ENCODE measurements around the gene THAP4.

Gene THAP4

DNA sequence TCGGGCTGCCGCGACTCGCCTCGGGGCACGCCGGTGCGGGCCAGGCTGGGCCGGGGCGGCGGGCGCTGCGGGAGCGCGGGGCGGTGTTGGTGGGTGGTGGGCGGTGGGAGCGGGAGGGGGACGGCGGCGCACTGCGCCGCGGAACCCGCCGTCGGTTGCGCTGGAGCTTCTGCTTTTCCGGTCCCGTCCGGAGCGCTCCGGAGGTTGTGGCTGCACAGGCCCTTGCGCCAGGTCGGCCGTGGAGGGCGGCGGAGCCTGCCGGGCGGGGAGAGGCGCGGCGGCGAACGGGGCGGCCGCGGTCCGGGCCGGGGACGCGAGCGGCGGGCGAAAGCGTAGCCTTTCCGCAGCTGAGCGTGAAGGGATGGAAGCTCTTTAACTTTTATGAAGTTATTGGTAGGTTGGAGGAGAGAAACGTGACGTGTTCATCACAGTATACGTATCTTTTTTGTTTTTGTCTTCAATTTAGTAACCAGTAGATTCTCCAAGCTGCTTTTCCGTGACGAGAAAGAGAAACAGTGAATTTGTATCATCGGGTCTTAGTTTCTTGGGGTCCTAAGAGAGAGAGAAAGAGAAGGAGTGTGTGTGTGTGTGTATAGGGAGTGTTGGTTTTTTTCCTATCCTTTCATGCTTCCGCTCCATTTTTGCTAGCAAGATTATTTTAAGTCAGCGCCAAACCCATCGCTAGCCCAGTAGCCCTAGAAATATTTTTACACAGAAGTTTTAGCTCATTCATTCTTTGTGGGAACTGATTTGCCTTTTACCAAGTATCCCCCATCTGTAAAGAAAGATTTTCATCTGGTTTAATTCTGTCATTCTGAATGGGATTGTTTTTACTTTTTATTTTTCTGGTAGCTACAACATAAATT is 1.1 kb upstream of the THAP4 start:
- DNase-seq, result peak in 1 of 2 experiments; percentile 55

DNA sequence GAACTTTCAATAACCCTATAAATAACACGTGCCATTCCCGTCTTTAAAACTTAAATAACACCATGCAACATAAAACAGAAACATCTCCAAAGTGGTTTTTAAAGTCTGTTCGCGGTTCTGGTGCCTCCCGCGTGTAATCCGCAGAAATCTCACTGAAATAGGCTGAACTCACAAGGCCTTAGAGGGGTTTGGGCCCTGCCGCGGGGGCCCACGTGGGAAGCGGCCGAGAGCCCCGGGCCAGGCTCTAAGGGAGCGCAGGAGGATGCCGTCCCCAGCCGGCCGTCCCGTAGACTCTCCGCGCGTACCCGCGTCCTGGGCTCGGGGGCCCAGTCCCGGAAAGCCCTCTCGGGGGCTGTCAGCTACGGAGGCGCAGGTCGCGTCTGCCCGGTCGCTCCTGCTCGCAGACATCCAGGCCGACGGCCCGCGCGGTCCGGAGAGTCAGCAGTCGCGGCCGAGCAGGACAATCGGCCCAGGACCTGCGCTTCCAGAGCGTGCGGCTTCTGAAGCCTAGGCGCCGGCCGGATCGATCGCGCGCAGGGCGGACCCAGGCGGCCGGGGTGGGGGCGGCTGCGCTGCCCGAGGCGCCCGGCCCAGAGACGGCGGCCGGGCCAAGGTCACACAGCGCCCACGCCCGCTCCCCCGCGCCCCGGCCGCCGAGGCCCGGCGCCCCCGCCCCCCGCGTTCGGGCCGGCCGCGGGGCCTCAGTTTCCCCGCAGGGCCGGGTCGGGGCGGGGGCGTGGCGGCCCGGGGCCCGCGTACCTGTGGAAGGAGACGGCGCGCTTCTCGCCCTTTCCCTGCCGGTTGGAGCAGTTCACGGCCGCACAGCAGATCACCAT is 558 bp downstream of the THAP4 start:
- DNase-seq, result peak in 1 of 2 experiments; percentile 35

DNA sequence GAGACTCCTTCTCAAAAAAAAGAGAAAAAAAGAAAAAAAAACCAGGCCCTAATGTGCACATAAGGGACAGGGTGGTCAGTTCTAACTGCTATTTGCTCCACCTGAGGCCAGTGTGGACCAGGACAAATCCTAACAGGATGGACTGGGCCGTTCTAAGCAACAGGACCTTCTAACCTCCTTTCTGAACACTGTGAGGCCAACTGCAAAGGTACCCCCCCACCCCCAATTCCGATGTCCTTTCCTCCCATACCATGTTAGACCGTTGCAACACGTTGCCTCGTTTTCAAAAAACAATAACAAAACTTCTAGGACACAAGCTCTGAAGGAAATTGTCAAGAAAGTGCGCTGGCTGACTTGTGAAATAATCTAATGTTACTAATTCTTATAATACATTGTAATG is 1.2 kb downstream of the THAP4 start:
- DNase-seq, result no peak

DNA sequence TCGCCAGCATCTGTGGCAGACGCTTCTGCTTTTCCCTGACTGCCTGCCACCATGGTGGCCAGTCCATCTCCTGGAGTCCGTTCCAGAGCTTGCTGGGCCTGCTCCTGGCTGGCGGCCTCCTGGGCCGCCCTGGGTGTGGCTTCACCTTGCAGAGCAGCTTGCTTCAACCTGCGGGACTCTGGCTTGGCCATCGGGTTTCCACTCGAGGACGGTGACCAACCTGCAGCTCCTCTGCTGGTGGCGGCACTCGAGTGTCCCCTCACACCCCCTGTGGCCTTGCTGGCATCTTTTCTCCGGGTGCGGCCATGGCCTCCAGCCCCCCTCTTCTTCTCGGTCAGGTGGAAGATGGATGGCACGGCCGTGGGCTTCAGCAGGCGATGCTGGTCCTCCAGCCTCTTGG is 3.4 kb downstream of the THAP4 start:
- DNase-seq, result no peak

DNA sequence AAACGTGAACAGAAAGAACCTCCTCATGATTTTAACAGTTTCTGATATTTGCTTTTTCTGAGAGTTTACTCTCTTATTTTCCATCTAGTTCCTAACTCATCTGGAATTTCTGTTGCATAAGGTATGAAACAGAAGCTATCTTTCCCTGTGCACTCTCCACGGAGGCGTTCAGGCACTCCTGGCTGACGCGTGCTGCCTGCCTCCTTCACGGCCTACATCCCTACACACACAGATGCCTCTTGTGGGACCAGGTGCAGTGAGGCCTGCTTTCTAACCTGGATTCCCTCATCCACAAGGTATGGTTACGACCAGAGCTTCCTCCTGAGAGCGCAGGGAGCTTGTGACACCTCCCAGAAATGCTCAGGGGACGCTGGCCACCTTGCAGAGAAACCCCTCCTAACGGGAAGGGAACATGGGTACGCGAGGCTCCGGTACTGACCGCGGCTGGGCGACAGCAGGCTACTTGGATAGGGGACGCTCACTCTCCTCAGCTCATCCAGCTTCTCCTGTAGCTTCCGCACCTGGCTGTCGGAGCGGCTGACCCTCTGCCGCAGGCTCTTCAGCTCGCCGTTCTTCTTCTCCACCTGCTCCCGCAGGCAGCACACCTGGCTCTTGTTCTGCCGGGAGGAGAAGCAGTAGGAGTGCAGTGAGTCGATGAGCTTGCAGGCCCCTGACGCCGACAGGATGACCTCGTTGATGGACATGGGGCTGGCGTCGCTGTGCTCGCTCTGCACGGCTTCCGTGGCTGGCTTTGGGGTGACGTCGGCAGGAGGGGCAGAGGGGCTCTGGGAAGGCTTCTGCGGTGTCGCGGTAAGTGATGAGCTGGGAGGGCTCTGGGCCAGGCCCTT is 4.3 kb downstream of the THAP4 start:
- no peak for DNase-seq

DNA sequence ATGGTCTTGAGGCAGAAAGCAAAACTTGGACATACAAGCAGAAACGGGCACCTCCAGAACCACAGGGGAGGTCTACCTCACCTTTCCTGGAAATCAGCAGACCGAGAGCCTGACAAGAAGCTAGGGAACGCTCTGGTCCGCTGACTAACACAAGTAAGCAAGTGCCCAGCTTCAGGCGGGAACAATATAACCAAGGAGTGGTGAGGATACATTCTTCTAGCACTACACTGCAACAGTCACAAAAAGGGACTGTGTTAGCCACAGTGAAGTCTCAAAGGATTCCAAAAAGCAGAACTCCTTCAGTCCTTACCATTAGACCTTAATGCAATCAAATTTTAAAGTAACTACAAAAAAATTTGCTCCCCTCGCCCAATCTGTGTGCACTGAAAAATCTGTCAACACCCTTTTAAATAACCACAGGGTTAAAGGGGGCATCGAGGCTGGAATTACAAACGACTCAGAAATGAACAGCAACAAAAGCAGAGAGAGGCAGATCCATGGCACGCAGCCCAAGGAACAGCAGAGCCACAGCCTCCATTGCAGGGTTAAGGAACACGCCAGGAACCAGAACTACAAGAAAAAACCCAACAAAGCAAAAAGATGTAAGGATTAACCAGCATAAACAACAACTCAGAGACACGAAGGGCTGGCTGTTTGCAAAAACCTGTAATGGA is 7.1 kb downstream of the THAP4 start:
- no peak for DNase-seq

DNA sequence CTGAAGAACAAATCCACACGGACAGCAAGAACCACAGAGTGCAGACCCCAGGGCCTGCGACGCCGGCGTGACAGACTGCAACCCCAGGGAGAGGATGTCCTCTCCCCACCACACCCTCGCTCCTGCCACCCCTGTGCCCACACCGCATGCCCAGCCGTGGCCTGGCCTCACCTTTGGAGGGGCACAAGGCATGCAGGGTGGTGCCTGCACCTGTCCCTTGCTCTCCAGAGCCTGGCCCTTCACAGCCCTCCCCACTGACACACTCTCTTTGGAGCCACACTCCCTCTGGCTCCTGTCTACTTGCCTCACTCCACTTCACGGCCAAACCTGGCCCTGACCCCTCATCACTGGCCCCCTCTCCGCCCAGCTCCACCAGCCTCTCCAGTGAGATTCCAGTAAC is 9.3 kb downstream of the THAP4 start:
- no peak for DNase-seq

DNA sequence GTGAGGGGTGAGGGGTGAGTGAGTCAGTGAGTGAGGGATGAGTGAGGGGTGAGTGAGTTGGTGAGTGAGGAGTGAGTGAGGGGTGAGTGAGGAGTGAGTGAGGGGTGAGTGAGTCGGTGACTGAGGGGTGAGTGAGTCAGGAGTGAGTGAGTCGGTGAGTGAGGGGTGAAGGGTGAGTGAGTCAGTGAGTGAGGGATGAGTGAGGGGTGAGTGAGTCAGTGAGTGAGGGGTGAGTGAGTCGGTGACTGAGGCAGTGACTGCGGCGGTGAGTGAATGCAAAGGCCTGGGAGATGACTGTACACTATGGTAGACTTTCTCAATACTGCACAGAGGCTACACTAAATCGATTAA is 16.6 kb downstream of the THAP4 start:
- DNase-seq, result no peak

DNA sequence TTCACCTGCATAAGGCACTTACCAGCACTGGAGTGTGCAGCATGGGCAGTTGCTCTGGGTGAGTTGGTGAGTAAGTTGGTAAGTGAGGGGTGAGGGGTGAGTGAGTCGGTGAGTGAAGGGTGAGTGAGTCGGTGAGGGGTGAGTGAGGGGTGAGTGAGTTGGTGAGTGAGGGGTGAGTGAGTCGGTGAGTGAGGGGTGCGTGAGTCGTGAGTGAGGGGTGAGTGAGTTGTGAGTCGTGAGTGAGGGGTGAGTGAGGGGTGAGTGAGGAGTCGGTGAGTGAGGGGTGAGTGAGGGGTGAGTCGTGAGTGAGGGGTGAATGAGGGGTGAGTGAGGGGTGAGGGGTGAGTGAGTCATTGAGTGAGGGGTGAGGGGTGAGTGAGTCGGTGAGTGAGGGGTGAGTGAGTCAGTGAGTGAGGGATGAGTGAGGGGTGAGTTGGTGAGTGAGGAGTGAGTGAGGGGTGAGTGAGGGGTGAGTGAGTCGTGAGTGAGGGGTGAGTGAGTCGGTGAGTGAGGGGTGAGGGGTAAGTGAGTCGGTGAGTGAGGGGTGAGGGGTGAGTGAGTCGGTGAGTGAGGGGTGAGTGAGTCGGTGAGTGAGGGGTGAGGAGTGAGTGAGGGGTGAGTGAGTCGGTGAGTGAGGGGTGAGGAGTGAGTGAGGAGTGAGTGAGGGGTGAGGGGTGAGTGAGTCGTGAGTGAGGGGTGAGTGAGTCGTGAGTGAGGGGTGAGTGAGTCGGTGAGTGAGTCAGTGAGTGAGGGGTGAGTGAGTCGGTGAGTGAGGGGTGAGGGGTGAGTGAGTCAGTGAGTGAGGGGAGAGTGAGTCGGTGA is 17.1 kb downstream of the THAP4 start:
- DNase-seq, result no peak

DNA sequence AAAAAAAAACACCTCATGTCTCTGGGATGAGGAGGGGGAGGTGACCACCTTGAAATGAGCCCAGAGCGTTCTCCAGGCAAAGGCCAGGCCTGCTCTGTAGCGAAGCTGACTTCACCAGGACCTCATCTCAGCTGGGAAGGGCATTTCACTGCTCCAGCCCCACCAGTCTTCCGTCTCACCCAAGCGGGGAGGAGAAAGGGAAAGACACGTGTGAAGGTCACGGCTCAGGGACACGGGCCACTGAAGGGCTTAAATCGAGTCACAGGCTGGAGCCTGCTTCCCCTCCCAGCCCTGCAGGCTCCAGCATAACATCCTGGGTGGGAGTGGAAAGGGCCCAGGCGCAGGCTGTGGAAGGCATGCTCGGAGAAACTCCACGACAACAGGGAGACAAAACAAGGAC is 18.1 kb downstream of the THAP4 start:
- no peak for DNase-seq

DNA sequence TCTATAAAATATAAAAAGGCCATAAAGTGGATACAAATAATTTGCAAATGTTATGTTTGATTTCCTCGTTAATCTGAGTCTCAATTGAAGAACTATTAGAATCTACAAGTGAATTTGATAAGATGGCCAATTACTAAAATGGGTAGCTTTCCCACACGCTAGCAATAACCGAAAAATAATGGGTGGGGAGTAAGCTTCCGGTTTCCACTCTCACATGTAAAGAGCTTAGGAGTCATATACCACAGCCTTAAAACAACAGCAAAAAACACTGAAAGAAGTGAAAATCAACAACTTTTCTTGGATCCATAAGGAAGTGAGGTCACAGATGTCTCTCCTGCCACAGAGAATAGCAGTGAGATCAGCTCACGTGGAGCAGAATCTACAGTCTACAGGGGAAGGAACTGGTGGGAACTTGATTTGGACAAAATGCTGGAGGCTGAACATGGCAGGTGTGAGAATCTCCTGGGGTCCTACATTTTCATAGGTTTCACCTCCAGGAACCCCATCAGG is 18.6 kb downstream of the THAP4 start:
- no peak for DNase-seq

DNA sequence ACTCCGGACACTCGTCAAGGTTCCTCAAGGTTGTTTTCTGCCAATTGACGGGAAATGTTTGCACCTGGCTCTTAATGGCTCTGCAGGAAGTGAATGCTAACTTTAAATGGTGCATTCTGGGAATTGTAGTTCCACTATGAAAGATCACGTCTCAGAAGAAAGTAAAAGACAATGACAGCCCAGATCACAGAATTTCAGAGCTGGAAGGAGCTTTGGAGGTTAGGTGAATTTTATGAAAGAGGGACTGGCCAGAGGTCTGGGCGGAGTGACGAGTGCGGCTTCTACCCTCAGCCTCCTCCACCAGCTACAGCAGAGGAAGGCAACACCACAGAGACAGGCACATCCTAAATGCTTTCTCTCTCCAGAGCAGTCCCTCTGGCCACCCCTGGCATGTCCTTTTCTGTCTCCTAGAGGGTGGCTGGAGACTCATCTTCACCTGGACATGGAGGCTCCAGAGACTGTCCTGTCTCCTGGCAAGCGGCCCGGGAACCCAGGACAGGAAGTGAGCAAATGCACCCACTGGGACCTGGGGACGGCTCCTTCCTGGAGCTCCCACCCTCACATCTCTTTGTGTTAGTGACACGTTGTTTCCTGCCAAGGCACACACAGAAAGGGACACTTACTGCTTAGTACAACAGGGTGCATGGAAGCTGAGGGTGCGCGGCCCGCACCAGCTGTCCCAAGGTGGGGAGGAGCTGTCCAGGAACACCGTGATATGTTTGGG is 19.4 kb downstream of the THAP4 start:
- DNase-seq, result peak in 1 of 2 experiments; percentile 15

DNA sequence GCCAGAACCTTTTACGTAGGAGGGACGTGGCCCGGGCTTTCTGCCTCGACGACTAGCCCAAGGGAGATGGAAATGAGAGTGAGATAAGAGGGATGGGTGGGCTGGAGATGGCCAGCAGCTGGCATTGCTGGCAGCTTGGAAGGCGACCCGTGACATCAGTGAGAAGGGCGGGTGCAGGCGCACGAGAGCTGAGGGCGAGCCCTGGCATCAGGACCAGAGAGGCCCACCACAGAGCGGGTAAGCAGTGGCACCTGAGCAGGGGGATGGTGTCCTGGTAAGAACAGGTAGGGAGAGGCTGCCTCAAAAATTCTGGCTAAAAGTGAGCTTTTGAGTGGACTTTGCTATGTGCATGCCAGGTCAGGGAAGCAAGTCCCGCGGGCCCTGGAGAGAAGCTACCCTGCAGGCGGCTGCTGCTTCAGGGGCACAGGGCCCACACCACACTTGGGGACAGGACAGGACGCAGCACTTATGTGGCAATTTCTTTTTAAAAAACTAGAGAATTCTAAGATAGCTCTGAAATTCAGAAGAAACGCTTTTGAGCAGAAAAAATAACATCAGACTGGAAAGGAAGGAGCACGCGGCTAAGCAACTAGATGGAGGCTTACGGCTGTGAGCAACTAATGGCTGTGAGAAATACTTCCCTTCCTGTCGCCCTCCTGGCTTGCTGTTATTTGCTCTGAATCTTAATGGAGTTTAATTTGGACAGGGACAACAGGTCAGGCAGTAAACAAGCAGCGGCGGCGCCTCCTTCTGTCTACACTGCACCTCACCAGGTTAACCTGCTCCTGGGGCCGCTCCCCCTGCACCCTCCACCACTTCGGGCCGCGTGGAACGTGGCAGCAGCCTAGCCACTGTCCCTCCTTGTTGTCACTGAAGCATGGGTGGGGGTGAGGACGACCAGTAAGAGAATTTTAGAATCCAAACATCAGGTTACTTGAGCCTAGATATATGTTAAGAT is 20.5 kb downstream of the THAP4 start:
- DNase-seq, result no peak

DNA sequence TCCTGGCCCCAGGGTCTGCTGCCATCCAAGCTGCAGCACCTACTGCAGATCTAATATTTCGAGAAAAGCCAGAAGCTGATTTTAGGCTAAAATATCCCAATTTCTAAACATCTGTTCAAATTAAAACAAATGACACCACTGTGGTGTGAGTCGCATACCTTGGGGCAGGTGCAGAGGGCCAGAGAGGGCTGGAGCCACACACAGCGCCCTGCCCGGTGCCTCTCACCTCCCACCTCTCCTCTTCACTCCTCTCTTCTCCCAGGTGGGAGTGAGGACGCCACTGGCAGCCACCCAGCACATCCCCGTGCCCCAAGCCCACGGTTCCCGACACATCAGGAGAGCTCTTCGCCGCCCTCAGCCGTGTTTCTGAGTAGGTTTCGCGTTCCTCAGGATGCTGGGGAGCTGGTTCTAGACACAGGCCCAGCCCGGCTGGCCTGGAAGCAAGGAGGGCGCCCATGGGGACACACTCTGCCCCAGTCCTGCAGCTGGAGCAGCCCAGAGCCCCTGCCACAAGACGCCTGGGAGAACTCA is 21.4 kb downstream of the THAP4 start:
- DNase-seq, result no peak

DNA sequence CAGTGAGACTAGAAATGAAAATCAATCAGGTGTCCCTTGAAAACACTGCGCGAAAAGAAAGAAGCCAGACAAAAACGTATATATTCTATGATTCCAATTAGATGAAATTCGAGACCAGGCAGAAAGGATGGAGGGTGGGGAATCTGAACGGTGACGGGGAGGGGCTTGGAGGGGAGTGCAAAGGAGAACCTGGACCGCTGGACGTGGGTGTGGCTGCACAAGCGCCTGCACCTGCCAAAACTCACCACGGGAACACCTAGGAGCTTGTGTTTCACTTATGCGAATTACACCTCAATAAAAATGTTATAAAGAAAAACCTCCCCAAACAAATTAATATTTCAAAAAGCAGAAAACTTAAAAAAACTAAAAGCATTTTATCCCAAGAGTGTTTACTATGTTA is 21.9 kb downstream of the THAP4 start:
- no peak for DNase-seq

DNA sequence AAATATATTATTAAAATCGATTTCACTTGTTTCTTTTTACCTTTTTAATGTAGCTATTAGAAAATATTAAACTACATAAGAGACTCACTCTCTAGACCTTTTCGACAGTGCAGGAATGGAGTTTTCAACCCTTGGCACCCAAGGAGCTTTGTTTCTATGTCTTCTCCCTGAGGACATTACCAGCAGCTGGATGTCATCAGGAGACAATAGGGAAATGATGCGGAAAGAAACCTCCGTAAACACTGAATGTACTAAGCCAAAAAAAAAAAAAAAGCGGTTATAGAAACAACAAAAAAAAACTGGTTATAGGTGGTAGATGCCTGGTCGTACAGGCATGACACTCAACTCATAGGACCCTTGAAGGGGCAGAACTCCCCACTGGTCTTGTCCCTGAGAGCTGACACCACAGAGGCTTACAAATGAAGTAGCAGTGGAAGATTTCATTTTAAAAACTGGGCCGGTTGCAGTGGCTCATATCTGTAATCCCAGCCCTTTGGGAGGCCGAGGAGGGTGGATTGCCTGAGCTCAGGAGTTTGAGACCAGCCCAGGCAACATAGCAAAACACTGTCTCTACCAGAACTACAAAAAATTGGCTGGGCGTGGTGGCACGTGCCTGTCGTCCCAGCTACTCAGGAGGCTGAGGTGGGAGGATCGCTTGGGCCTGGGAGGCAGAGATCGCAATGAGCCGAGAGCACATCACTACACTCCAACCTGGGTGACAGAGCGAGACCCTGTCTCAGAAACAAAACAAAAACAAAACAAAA is 23.8 kb downstream of the THAP4 start:
- DNase-seq, result no peak

DNA sequence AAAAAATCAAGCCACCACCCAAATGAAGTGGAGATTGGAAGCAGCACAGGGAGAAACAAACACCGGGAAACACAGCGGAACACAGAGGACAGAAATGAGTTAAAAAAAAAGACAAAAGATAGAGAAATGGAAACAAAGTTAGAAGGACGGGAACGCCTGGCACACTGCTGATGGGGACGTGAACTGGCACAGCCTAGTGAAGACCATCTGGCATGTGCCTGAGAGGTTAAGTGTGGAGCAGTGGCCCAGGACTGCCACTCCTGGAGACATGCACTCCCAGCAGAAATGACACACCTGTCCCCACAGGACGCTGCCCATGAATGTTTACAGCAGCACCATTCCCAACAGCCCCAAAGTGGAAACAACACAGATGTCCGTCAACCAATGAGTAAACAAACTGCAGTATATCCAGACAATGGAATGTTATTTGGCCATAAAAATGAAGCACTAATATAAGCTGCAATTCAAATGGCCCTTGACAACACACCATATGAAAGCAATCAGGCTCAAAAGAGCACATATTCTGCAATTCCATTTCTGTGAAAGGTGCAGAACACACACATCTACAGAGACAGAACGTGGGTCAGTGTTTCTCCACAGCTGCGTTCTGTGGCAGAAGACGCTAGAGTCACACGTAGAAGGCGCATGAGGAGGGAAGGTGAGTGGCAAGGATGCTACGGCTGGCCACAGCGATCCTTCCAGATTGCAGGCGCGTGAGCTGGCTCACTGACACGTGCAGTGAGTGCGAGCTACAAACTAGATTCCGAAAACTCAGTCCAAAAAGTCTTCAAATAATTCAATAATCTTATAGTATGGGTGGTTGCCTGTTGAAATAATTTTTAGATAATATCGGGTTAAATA is 24.6 kb downstream of the THAP4 start:
- DNase-seq, result no peak

DNA sequence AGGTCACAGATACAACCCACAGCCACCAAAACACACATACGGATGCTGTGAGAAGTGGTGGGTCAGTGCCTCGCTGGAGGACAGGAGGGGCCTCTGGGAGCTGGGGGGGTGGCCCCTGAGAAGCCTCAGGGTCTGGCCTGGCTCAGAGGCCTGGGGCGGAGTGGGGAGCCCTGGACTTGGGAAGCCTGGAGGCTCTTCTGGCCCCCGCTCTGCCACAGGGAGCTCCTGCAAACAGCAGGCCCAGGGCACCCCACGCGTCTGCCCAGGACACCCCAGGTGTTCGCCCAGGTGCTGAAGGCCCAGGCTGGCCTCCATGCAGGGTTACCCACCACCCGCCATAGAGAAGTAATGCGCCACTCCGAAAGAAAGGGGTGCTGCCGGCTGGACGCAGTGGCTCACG is 25.9 kb downstream of the THAP4 start:
- DNase-seq, result no peak

Data from NCI-H1930 (cell line).